Upper lobe of right lung (tissue), 1 donor: ENCODE measurements around the gene RNF125. TPM values are rescaled to one million over a fixed set of nuclear protein-coding genes. Genes with fewer than 3 reads are reported as not detected.

Experiments used
- ATAC-seq: fragments of 200-7000 bp; cut with Tn5 transposase; one replicate; pipeline ENCODE4 v1.9.1; 2020; ENCODE audit warnings: mild to moderate bottlenecking, moderate library complexity
- DNase-seq: peaks from one replicate; pipeline ENCODE4 v3.0.0-alpha.2; 2020
- H3K27ac ChIP-seq: fragments of 200-600 bp; one replicate; pipeline ENCODE4 v1.8.0; 2022
- H3K27me3 ChIP-seq: fragments of 200-600 bp; one replicate; pipeline ENCODE4 v1.8.0; 2022; ENCODE audit warnings: mild to moderate bottlenecking
- H3K36me3 ChIP-seq: fragments of 200-600 bp; one replicate; pipeline ENCODE4 v1.8.0; 2022
- H3K4me1 ChIP-seq: fragments of 200-600 bp; one replicate; pipeline ENCODE4 v1.8.0; 2022
- H3K4me3 ChIP-seq: fragments of 200-600 bp; one replicate; pipeline ENCODE4 v1.8.0; 2022; ENCODE audit warnings: mild to moderate bottlenecking
- H3K9me3 ChIP-seq: fragments of 200-600 bp; one replicate; pipeline ENCODE4 v1.8.0; 2022
- CTCF ChIP-seq: fragments of 200-600 bp; IDR thresholded peaks from one replicate; pipeline ENCODE4 v1.8.0; 2022; ENCODE audit warnings: antibody characterized with exemption
- intact Hi-C: fragments of 100-400 bp; cut with DNase I; formaldehyde crosslinking; loops from one replicate; pipeline ENCODE4 v1.11.0; 2022
- total RNA-seq: library from RNA; stranded (reverse); fragmentation: NEBNext Ultra II Directional; extraction: Animal tissue kit (Norgen Biotek cat#: 25700); gene quantifications from one replicate; pipeline ENCODE4 v1.2.1, GENCODE V29; 2021
- donor health status: DM: no; HTN: yes; CAD: no; lungs with severe emphysema.

RNF125 gene
- total RNA-seq, 1 donor from 2014 or later: 6.5 TPM

GRCh38 chr18:31978616-31979015 lies 40.0 kb upstream of the RNF125 start:
- TF ChIP-seq CTCF: no peak
- ATAC-seq: no peak
- DNase-seq: no peak
- Histone ChIP-seq H3K9me3 (peaks cover 6% of the 10 kb centered on the region), H3K4me3 (no peak overlapping the region), H3K27me3 (no peaks in the 10 kb centered on the region), H3K36me3 (no peaks in the 10 kb centered on the region), H3K27ac (no peak overlapping the region), H3K4me1 (no peaks in the 10 kb centered on the region)
- intact Hi-C loops: no loop called here

GRCh38 chr18:31979714-31980113 lies 38.9 kb upstream of the RNF125 start:
- no peak overlapping the region for H3K27ac ChIP-seq
- DNase-seq: no peak
- no peaks in the 10 kb centered on the region for H3K9me3 ChIP-seq
- ATAC-seq: no peak
- no peaks in the 10 kb centered on the region for H3K4me1 ChIP-seq
- no peak for TF ChIP-seq CTCF
- no peaks in the 10 kb centered on the region for H3K27me3 ChIP-seq
- intact Hi-C loops: no loop called here
- no peak overlapping the region for H3K4me3 ChIP-seq
- H3K36me3 ChIP-seq: no peaks in the 10 kb centered on the region

- H3K9me3 ChIP-seq: no peaks in the 10 kb centered on the region
- H3K4me3 ChIP-seq: no peak overlapping the region
- no peak overlapping the region for H3K27ac ChIP-seq
- intact Hi-C loops: no loop called here
- ATAC-seq (no peak), DNase-seq (no peak)
- no peaks in the 10 kb centered on the region for H3K36me3 ChIP-seq
- TF ChIP-seq CTCF: no peak
- H3K27me3 ChIP-seq: no peaks in the 10 kb centered on the region
- H3K4me1 ChIP-seq: no peaks in the 10 kb centered on the region
These were observed 37.8 kb upstream of the RNF125 start for GRCh38 chr18:31980863-31981262.

- Histone ChIP-seq H3K27me3 (no peaks in the 10 kb centered on the region), H3K4me3 (no peak overlapping the region), H3K9me3 (no peaks in the 10 kb centered on the region), H3K27ac (no peak overlapping the region), H3K36me3 (no peaks in the 10 kb centered on the region), H3K4me1 (no peaks in the 10 kb centered on the region)
- TF ChIP-seq CTCF: no peak
- intact Hi-C loops: no loop called here
- DNase-seq: no peak
- ATAC-seq: peak; percentile 20
These were observed 35.6 kb upstream of the RNF125 start for GRCh38 chr18:31983020-31983419.

- ATAC-seq (no peak), DNase-seq (no peak)
- Histone ChIP-seq H3K27ac (no peak overlapping the region), H3K4me3 (no peak overlapping the region), H3K27me3 (no peaks in the 10 kb centered on the region), H3K4me1 (no peaks in the 10 kb centered on the region), H3K36me3 (no peaks in the 10 kb centered on the region), H3K9me3 (no peaks in the 10 kb centered on the region)
- no peak for TF ChIP-seq CTCF
- intact Hi-C loops: no loop called here
These were observed 34.6 kb upstream of the RNF125 start for GRCh38 chr18:31983976-31984375.

DNA sequence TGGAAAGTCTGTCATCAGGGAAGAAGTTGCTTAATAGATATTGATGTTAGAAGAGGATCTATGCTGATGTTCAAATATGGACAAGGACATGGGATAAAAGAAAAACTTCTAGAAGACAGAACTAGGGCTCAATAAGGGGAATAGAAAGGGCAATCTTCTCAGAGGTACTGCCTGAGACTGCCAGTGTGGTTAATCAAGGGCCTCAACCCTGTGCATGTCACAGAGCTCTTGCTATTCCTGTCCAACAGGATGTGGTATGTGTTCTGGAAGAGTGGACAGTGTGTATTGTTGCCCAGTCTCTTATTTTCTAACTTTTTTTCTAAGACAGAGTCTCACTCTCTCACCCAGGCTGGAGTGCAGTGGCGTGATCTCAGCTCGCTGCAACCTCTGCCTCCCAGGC lies 27.8 kb upstream of the RNF125 start:
- Histone ChIP-seq H3K4me3 (no peak overlapping the region), H3K36me3 (no peaks in the 10 kb centered on the region), H3K4me1 (no peaks in the 10 kb centered on the region), H3K27me3 (no peaks in the 10 kb centered on the region), H3K27ac (no peak overlapping the region), H3K9me3 (no peaks in the 10 kb centered on the region)
- no peak for TF ChIP-seq CTCF
- no peak for DNase-seq
- intact Hi-C loops: no loop called here
- ATAC-seq: no peak
